NCI-H2029 (cell line): ENCODE data around the gene PYROXD2.
A peak's percentile ranks its signal among the peaks of the same experiment; 100 is the strongest.

Experiments used
- DNase-seq: peaks from one replicate; lab custom pipeline; 2025; lab: John Stamatoyannopoulos, UW

PYROXD2 gene

DNA sequence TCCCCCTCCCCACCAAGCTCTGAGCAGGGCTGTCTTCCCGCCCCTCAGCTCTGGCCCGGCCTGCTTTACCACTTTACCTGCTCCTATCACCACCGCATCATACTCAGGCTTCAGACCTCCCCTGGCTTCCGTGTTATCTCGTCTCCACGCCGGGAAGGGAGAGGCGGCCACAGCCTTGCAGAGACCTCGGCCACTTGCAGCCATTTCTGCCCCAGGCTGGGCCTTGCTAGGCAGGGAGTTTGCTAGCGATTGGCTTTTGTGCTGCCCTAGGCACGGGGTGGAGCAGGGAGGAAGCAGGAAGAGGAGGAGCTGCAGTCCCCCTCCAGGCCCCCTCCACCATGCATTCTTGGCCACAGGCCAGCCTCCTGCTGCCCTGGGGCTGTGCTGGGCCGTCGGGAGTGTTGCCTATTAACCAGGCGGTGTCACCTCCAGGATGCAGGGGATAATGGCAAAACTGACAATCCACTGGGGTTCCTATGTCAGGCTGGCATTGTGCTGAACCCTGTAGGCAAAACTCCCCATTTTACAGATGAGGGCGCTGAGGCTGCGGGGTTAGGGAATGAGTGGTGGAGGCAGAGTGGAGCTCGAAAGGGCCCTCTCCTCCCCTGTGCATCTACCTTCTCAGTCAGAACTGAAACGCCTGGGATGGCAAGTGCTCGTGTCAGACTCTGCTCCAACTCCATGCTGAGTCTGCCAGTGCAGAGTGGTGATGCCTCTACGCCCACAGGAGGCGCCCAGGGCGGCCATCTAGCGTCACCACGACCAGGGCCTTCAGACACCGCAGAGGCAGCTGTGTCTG lies at the start of gene PYROXD2:
Gene PYROXD2 (minus strand): TSS at position 251 of the 799 bp plus-strand sequence. CDS start 47 bp downstream, at position 204.
- DNase-seq = peak; percentile 56

DNA sequence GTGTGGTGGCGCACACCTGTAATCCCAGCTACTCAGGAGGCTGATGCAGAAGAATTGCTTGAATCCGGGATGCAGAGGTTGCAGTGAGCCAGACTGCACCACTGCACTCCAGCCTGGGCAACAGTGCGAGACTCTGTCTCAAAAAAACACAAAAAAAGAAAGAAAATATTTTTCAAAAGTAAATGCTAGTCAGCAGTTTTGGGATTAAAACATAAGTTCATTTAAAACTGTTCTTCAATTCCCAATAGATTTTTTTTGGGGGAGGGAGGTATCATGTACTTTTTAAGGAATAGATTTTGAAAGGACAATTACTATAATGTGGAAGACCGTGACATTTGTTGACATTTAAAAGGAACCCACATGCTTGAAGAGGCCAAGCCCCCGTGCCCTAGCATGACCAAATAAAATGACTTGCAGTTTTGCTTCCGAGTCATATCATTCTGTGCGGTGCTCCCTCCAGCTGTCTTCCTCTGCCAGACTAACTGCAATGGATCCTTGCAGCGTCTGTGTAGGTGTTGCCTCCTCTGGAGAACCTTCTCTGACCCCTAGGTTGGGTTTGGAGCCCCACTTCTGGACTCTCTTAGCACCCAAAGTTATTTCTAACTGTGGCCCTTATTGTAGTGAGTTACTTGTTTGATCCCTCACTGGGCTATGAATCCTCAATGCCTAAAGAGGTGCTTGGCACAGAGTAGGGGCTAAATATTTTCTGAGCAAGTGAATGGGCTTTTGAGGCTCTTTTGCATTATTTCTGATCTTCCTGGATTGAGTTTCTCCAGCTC lies 49.2 kb upstream of the PYROXD2 start:
- no peak for DNase-seq

DNA sequence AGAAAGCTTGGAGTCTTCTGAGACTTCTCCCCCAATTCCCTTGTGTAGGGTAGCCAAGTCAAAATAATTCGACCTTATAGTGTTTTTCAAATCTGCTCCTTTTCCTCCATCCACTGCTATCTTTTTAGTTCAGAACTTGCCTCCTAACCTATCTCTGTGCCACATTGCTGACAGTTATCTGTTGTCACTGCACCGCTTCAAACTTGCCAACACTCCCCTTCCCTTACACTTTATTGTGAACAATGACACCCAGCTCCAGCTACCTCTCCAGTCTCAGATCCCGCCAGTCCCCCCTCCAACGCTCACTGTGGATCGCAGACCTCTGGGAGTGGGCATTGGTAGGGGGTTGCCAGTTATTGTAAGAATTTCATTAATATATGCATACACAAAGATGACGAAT lies 48.0 kb upstream of the PYROXD2 start:
- DNase-seq = no peak

DNA sequence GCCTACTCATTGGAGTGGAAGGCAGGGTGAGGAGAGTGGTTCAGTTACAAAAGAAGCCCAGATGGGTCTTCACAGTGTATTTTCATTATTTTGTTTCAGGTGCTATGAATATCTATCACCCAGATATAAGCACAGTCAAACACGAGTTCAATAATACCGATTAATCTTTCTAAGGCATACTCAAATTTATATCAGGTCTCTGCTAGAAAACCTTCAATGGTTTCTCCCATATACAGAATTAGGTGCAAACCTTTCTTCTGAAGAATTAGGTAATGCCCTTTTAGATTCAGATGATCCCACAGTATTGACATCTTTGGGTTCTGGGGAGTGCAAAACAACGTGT lies 46.5 kb upstream of the PYROXD2 start:
- DNase-seq = no peak

GRCh38 chr10:98460837-98461499 lies 46.0 kb upstream of the PYROXD2 start:
- no peak for DNase-seq

DNA sequence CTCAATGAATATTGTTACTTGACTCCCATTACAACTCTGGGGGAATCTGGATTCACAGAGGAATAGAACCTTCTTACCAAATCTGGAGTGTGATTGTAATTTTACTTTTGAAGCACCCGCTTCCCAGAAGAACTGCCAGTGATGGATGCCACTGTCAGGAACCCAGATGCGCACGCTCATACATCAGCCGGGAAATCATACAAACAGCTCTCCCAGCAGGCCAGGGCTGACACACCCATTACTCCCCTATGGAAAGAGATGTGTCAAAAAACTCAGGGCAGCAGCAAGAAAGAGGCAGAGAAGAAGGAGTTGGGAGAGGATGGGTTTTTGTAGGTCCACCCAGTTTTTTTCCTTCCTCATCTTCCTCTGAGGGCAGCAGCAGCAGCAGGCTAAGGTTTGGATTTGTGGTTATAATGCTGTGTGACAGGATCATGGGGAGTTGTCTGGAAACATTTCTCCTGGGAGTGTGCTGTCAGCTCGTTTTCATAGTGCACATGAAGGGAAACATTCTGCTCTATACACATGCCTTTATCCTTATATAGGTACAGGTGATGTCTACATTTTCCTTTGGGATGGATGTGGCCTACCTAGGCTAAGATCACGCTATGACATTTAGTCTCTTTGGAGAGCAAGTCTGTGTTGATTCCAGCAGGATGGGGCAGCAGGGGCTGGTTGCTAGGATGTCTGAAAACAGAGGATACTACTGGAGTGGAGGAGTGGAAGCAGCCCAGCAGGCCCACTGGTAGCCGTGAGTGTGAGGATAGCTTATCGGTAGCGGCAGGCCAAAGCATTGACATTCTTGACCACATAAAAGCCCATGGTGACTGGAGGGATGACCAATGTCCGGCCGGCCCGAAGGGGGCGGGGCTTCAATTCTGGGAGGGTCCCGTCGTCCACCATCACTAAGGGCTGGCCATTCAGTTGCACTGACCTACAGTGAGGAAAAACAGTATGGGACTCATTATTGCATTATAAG lies 44.1 kb upstream of the PYROXD2 start:
- no peak for DNase-seq

DNA sequence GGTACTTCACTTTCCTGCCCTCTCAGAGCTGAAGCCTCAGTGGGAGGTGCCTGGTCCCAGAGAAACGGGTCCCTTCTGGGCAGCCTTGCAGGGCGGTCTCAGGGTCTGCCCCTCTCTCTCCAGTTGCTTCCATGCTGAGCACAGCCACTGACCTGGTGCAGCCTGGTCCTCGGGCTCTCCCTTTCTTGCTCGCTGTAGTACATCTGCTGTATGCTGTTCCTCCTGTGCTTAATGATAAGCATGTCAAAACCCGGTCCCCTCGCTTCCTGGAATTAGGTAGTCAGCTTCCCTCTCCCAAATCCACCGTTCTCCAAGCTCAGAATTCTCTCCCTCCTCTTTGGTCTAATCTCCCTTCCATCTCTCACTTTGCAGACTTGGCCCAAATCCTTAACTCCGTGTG lies 42.7 kb upstream of the PYROXD2 start:
- DNase-seq = no peak

DNA sequence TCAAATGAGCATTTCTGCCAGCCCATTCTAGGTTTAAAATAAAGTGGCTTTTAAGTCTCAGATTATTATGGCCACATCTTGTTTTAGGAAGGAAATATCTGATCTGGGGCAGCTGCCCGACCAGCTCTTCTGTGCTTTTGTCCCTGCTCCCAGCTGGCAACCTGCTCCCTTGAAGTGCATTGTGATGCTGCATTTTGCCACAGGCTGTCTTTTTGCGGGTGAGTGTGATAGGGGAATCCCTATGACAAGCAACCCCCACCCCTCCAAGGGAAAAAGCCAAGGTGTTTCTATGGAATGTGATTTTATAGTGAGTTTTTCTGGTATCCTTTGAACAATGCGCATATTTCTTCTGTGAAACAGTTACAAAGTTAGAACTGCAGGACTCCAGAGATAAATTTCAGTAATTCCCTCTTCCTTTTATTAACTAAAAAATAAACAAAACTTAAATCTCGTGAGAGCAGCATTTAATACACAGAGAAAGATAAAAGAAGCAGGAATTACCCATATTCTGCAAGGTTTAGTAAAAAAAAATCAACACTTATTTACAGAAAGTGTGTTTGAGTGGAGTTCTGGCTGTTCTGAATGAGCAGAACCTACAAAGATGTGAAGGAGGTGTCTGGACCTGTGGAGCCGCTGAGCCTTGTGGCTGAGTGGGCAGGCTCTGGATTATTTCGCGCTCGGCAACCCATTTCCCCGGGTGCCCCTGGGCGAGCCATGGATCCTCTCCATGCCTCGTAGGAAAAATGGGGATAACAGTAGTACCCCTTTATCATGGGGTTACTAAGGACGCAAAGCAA lies 41.9 kb upstream of the PYROXD2 start:
- DNase-seq = no peak

GRCh38 chr10:98456043-98456570 lies 41.1 kb upstream of the PYROXD2 start:
- no peak for DNase-seq

- DNase-seq = no peak
Observed at GRCh38 chr10:98453729-98454128, 38.7 kb upstream of the PYROXD2 start.

DNA sequence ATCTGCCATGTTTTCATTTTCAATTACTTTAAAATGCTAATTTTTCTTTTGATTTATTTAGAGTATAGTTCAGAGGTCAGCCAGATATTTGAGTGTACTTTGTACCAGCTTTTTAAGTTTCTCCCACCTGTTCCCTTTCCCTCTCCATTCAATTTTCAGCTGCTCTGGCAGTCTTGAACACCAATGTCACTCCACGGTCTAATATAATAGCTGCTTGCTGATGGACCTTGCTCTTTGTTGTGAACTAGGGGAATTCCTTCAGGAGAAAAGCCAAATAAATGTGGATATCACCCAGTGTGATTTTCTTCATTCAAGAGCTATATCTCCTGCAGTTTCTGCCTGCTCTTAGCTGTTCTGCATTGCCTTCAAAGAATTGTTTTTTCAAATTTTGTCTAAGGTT lies 35.6 kb upstream of the PYROXD2 start:
- no peak for DNase-seq

GRCh38 chr10:98449287-98449686 lies 34.3 kb upstream of the PYROXD2 start:
- no peak for DNase-seq

- DNase-seq = peak; percentile 22
Observed at GRCh38 chr10:98446661-98447221, 31.8 kb upstream of the PYROXD2 start, which contains the start of gene HPS1. Gene HPS1 (minus strand): TSS chr10:98446935. CDS start chr10:98443240, 3,695 bp downstream.

DNA sequence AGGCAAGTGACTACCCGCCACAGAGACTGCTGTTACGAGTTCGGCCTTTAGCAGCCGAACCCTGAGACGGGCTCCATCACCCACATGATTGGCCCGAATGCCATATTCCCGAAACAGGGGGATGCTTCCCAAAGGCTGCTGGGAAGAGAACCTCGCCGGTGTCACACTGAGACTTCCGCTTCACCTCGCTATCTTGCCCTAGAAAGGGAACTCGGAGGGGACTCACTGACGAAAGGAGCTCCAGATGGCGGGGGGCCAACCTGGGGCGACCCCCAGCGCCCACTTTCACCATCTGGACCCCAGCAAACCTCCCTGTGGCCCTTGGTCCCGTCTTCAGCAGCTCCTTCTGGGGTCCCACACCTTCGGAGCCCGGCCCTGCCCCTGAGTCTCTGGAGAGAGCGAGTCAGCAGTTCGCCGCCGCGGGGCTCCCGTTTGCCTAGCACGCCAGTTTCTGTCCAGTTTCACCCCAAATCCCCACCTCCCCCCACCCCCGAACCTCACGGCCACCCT lies 31.2 kb upstream of the PYROXD2 start:
- no peak for DNase-seq

GRCh38 chr10:98445200-98445812 lies 30.3 kb upstream of the PYROXD2 start:
- DNase-seq = no peak

DNA sequence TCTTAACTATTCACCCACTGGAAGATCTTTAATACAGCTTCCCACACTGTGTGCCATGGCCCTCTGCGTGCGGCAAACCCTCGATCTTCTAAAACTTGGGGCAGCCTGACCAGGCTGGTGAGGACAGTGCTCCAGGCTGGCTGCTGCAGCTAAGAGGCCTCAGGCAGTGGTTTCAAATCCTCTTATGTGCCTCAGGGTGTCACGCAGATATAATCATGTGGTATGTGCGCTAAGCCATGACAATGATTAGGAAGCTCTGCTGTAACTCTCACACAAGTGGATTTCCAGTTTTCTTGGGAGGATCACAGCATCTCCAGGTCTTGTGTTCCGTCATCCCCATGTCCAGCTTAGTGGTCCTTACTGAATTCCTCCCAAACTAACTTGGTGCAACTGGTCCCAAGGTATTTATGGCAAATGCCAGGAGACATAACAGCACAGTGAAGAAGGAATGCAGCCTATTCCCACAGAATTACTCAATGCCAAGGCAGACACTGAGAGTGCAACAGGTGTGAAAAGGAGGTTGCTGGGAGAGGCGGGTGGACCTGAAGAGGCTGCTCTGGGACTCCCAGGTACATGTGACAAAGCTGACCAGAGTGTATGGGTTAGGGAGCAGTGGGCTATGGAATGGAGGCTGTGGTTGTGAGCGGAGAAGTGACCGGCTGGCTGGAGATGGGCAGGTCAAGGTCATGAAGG lies 29.5 kb upstream of the PYROXD2 start:
- no peak for DNase-seq

DNA sequence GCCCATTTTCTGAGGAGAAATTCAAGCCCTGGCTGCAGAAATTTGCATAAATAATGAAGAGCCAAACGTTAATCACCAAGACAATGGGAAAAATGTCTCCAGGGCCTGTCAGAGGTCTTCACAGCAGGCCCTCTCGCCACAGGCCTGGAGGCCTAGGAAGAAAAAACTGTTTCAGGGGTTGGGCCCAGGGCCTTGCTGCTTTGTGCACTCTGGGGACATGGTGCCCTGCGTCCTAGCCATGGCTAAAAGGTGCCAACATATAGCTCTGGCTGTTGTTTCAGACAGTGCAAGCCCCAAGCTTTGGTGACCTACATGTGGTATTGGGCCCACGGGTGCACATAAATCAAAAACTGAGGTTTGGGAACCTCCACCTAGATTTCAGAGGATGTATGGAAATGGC lies 23.7 kb upstream of the PYROXD2 start:
- no peak for DNase-seq

GRCh38 chr10:98436704-98437103 lies 21.7 kb upstream of the PYROXD2 start:
- no peak for DNase-seq

GRCh38 chr10:98435178-98435577 lies 20.2 kb upstream of the PYROXD2 start:
- DNase-seq = no peak
